Mesendoderm (in vitro differentiated cells): ENCODE data around the gene PHACTR1.

Source experiments
- DNase-seq: peaks from one replicate; pipeline ENCODE4 v3.0.0; 2013
- H2AK5ac ChIP-seq: 2 replicates; pipeline ENCODE4 v1.6.1; 2013; ENCODE audit warnings: low read length, inconsistent platforms
- H2BK120ac ChIP-seq: 2 replicates; pipeline ENCODE4 v1.6.1; 2013; ENCODE audit warnings: low read depth, mild to moderate bottlenecking, low read length, moderate library complexity, mixed read lengths
- H2BK15ac ChIP-seq: replicated peaks from 2 replicates; pipeline ENCODE4 v1.6.1; 2013; ENCODE audit warnings: low read depth, mild to moderate bottlenecking, moderate library complexity
- H2BK5ac ChIP-seq: 2 replicates; pipeline ENCODE4 v1.6.1; 2013; ENCODE audit warnings: low read length, inconsistent platforms
- H3K18ac ChIP-seq: 2 replicates; pipeline ENCODE4 v1.6.1; 2013; ENCODE audit warnings: mild to moderate bottlenecking, low read length, mixed read lengths
- H3K23ac ChIP-seq: one replicate; pipeline ENCODE4 v1.6.1; 2013; ENCODE audit warnings: low read length
- H3K27ac ChIP-seq: 2 replicates; pipeline ENCODE4 v1.5.1; 2013; ENCODE audit warnings: low read depth, mild to moderate bottlenecking, inconsistent platforms, low read length, moderate library complexity
- H3K27me3 ChIP-seq: 2 replicates; pipeline ENCODE4 v1.6.1; 2013; ENCODE audit warnings: low read length, control low read depth, mild to moderate bottlenecking, inconsistent platforms; ENCODE audit not compliant: insufficient read depth, poor library complexity
- H3K36me3 ChIP-seq: 2 replicates; pipeline ENCODE4 v1.6.1; 2013; ENCODE audit warnings: low read length, inconsistent platforms; ENCODE audit not compliant: control insufficient read depth, insufficient read depth
- H3K4ac ChIP-seq: one replicate; pipeline ENCODE4 v1.6.1; 2013; ENCODE audit warnings: low read depth, mild to moderate bottlenecking, low read length, moderate library complexity
- H3K4me1 ChIP-seq: 2 replicates; pipeline ENCODE4 v1.6.1; 2013; ENCODE audit warnings: low read depth, low read length, inconsistent platforms; ENCODE audit not compliant: control insufficient read depth
- H3K4me2 ChIP-seq: 2 replicates; pipeline ENCODE4 v1.6.1; 2013; ENCODE audit warnings: low read length
- H3K4me3 ChIP-seq: 2 replicates; pipeline ENCODE4 v1.5.1; 2013; ENCODE audit warnings: mild to moderate bottlenecking, low read length
- H3K56ac ChIP-seq: one replicate; pipeline ENCODE4 v1.6.1; 2013; ENCODE audit warnings: low read length
- H3K79me1 ChIP-seq: 2 replicates; pipeline ENCODE4 v1.6.1; 2013; ENCODE audit warnings: low read length, inconsistent platforms
- H3K79me2 ChIP-seq: 2 replicates; pipeline ENCODE4 v1.6.1; 2013; ENCODE audit warnings: mild to moderate bottlenecking, low read length; ENCODE audit not compliant: control insufficient read depth, insufficient read depth
- H3K9ac ChIP-seq: 2 replicates; pipeline ENCODE4 v1.6.1; 2013; ENCODE audit warnings: low read length, inconsistent platforms
- H4K5ac ChIP-seq: one replicate; pipeline ENCODE4 v1.6.1; 2013; ENCODE audit warnings: low read length
- H4K8ac ChIP-seq: one replicate; pipeline ENCODE4 v1.6.1; 2013; ENCODE audit warnings: low read depth, mild to moderate bottlenecking, control low read depth, low read length, moderate library complexity
- WGBS: extraction: QIAGEN DNeasy Blood & Tissue Kit; methylation state at CpG from one replicate; pipeline ENCODE4 v1.1.7; 2013; ENCODE audit warnings: low lambda C conversion rate, missing lambda C conversion rate; ENCODE audit not compliant: insufficient coverage; ENCODE audit errors: extremely low coverage; 5-methylcytosine and 5-hydroxymethylcytosine counted together

The PHACTR1 gene

DNA sequence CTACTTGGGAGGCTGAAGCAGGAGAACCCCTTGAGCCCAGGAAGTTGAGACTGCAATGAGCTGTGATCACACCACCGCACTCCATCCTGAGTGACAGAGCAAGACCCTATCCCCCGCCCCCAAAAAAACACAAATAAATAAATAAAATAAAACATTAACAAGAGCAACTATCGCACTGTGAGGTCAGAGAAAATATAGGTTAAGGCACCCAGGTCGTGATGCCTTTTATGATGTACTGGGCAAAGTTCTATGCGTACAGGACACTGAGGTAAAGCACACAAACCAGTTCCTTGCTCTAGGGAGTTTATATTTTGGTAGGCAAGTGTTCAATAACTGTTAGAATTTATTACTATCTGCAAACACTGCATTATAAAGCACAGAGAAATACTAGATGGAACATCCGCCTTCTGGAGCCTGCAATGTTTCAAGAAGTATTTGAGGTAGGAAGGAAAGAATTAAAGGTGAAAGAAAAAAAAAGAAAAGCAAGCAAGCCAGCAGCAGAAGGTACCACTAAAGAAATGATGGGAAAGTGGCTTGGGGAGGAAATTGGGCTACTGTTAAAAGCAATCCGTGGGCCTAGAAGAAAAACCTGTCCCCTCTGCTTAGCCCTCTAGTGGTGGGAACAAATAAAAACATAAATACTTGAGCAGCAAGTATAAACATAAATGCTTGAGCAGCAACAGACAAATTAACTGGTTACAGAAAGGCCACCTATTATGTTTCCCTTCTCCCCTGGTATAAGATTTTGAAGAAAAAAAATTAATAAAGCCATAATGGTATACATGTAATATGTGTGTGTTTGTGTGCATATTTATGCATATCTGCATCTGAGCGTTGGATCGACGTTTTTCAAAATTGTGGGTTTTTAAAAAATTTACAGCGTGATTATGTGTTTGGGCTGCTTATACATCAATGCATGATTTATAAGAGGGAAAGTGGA lies 128.0 kb downstream of the PHACTR1 start:
- Histone ChIP-seq H2BK15ac (no peak overlapping the region), H3K18ac (no peak overlapping the region), H3K79me2 (no peaks in the 10 kb centered on the region), H3K27ac (no peak overlapping the region), H2AK5ac (no peak overlapping the region), H2BK120ac (no peak overlapping the region), H2BK5ac (no peak overlapping the region), H3K4me3 (no peak overlapping the region), H3K23ac (no peak overlapping the region), H3K4me1 (peaks cover 7% of the 10 kb centered on the region), H4K8ac (no peak overlapping the region), H3K4ac (no peak overlapping the region), H3K79me1 (no peaks in the 10 kb centered on the region), H3K56ac (no peak overlapping the region), H4K5ac (no peak overlapping the region), H3K36me3 (no peaks in the 10 kb centered on the region), H3K27me3 (no peaks in the 10 kb centered on the region), H3K9ac (no peak overlapping the region), H3K4me2 (no peak overlapping the region)
- WGBS = no CpG with 5 or more reads among the region's 11 CpGs
- peak; percentile 59 for DNase-seq

DNA sequence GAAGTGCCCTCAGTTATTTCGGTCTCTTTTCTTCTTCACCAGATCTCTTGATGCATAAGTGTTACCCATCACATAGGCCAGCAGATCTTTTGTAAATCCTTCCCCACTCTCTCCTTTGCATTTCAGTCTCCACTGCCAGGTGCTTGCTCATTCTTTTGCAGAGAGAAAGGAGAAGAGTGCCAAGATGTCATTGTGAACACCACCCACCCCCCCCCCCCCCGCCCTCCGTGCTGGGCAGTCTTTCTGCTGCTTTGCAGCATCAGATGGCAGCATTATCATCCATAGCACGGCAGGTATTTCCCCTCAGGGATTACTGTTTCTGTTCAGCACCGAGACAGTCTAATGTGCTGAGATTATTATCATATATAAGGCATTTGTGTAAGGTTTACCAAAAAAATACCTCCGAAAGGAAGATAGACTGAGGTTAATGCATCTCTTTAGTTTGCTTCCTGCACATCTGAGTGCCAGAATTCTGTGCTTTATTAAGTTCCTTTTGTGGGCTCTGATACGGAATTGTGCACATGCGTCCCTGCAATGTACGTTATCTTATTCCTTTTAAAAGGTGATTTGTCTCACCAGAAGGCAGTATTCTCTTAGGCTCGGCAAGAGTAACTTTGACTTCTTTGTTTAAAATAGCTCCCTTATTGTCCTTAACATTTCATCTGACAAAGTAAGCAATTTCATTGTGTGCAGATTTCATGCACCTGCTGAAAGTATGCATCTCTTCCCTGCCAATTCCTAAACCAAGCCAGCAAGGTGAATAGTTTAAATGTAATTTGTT lies 128.8 kb downstream of the PHACTR1 start:
- H4K5ac ChIP-seq = no peak overlapping the region
- no peak overlapping the region for H3K27ac ChIP-seq
- H2BK5ac ChIP-seq = no peak overlapping the region
- no peak overlapping the region for H3K4me3 ChIP-seq
- H2BK120ac ChIP-seq = no peak overlapping the region
- no peaks in the 10 kb centered on the region for H3K36me3 ChIP-seq
- H3K4me2 ChIP-seq = no peak overlapping the region
- H3K79me1 ChIP-seq = no peaks in the 10 kb centered on the region
- no peak overlapping the region for H3K9ac ChIP-seq
- WGBS = no CpG with 5 or more reads among the region's 10 CpGs
- no peak for DNase-seq
- no peak overlapping the region for H3K4ac ChIP-seq
- peaks cover 5% of the 10 kb centered on the region for H3K4me1 ChIP-seq
- H4K8ac ChIP-seq = no peak overlapping the region
- no peaks in the 10 kb centered on the region for H3K27me3 ChIP-seq
- H3K56ac ChIP-seq = no peak overlapping the region
- H2BK15ac ChIP-seq = no peak overlapping the region
- H3K23ac ChIP-seq = no peak overlapping the region
- no peak overlapping the region for H2AK5ac ChIP-seq
- no peak overlapping the region for H3K18ac ChIP-seq
- no peaks in the 10 kb centered on the region for H3K79me2 ChIP-seq

DNA sequence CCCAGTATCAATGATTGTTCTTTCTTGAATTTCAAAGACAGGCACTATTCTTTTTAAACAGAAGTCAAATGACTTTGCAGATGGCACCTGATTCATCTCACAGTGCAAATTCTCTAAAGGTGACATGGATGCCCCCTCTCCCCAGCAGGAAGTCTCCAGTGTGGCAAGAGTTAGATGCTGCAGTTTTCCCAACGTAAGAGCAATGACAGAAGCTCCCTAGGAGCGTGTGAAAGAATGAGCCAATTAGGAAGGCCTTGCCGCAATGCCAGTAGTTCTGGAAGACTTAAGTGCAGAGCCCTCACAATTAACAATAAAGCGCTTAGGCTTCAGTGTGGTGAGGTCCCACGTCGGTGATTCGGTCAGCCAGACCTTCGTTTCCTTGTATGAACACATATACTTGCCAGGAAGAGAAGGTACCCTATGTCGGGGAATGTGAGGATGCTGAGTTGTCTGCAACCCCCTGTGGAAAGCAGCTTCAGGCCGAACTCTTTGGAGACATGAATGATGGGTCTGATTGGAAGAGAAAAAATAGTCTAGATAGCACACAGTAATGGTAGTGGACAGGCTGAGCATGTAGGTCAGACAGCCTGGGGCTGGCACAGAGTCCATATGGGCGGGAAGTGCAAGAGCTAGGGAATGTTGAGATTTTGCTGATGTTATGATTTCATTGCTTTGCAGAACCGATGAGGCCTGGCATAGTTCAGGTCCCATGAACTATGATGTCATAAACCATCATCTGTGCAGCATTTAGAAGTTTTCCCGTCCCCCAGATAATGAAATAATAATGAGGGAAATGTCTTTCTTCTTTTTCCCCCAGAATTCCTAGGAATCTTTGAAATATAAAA lies 132.6 kb downstream of the PHACTR1 start:
- H2BK5ac ChIP-seq = no peak overlapping the region
- peaks cover 4% of the 10 kb centered on the region for H3K4me1 ChIP-seq
- no peak overlapping the region for H3K4ac ChIP-seq
- no peaks in the 10 kb centered on the region for H3K36me3 ChIP-seq
- no peaks in the 10 kb centered on the region for H3K79me1 ChIP-seq
- H4K5ac ChIP-seq = no peak overlapping the region
- no peak overlapping the region for H3K9ac ChIP-seq
- WGBS = no CpG with 5 or more reads among the region's 13 CpGs
- H2BK120ac ChIP-seq = no peak overlapping the region
- no peaks in the 10 kb centered on the region for H3K79me2 ChIP-seq
- H3K18ac ChIP-seq = no peak overlapping the region
- no peaks in the 10 kb centered on the region for H3K27me3 ChIP-seq
- no peak for DNase-seq
- no peak overlapping the region for H3K56ac ChIP-seq
- no peak overlapping the region for H3K27ac ChIP-seq
- H3K23ac ChIP-seq = no peak overlapping the region
- no peak overlapping the region for H3K4me3 ChIP-seq
- no peak overlapping the region for H2AK5ac ChIP-seq
- H3K4me2 ChIP-seq = no peak overlapping the region
- no peak overlapping the region for H4K8ac ChIP-seq
- no peak overlapping the region for H2BK15ac ChIP-seq

DNA sequence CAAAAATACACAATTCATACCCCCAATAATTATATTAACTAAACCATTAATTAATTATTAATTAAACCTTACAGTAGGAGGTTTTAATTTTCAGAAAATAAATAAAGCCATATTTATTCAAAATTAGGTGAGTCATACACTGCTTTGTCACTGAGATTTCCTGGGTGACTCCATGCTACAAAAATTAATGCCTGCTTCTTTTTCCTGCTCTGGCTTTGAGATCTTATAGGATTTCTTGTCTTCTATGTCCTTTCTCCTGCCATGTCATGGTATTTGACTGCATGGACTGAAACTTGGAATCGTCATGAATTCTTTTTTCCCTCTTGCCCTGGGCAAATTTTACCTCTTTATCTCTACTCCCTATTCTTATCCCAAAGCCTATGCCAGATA lies 133.2 kb downstream of the PHACTR1 start:
- Histone ChIP-seq H3K4me3 (no peak overlapping the region), H3K4me2 (no peak overlapping the region), H3K4me1 (peaks cover 4% of the 10 kb centered on the region), H3K79me1 (no peaks in the 10 kb centered on the region), H3K23ac (no peak overlapping the region), H2BK120ac (no peak overlapping the region), H3K36me3 (no peaks in the 10 kb centered on the region), H3K56ac (no peak overlapping the region), H3K79me2 (no peaks in the 10 kb centered on the region), H2BK5ac (no peak overlapping the region), H4K5ac (no peak overlapping the region), H4K8ac (no peak overlapping the region), H3K27ac (no peak overlapping the region), H2BK15ac (no peak overlapping the region), H2AK5ac (no peak overlapping the region), H3K9ac (no peak overlapping the region), H3K18ac (no peak overlapping the region), H3K27me3 (no peaks in the 10 kb centered on the region), H3K4ac (no peak overlapping the region)
- DNase-seq = no peak
- WGBS = no CpG with 5 or more reads among the region's 1 CpG

DNA sequence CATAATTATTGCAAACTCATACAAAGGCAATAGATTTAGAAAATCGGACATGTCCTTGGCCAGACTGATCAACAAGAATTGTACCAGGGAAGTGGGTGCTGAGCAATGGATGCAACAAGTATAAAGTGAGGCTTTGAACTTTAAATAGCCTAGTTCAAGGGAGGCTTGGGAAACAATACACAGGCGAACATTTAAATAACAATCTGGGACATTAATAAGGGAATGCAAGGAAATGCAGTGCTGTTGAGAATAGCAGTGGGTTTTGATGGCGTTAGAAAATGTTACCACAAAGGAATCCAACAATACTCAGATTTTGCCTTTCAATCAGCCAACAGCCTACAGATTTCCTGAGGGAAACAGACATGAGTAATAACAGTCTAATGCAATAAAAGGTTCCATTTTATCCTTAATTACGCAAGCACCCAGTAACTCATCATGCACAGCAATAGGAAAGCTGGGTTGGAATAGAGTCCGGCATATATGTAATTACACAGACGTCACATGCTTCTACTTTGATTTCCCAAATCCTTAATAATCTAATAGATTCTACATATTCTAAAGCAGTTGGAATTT lies 134.6 kb downstream of the PHACTR1 start:
- Histone ChIP-seq H3K4me1 (peaks cover 4% of the 10 kb centered on the region), H2BK15ac (no peak overlapping the region), H2BK5ac (no peak overlapping the region), H3K4ac (no peak overlapping the region), H3K27me3 (no peaks in the 10 kb centered on the region), H2BK120ac (no peak overlapping the region), H3K79me2 (no peaks in the 10 kb centered on the region), H3K23ac (no peak overlapping the region), H3K27ac (no peak overlapping the region), H3K56ac (no peak overlapping the region), H2AK5ac (no peak overlapping the region), H3K4me2 (no peak overlapping the region), H4K5ac (no peak overlapping the region), H3K79me1 (no peaks in the 10 kb centered on the region), H3K4me3 (no peak overlapping the region), H3K36me3 (no peaks in the 10 kb centered on the region), H3K18ac (no peak overlapping the region), H3K9ac (no peak overlapping the region), H4K8ac (no peak overlapping the region)
- DNase-seq = no peak
- WGBS = no CpG with 5 or more reads among the region's 6 CpGs
